HEK293 (cell line): Measurements from ENCODE around the gene ULBP2.

Experiments used
- CTCF ChIA-PET: fragments of 350-600 bp; formaldehyde crosslinking; extraction: SDS; loops from one replicate; lab custom pipeline; 2021; ENCODE audit warnings: antibody characterized with exemption; lab: Yijun Ruan, JAX
- POLR2A ChIA-PET: fragments of 300-600 bp; formaldehyde crosslinking; extraction: SDS; loops from one replicate; lab custom pipeline; 2020; ENCODE audit warnings: antibody characterized with exemption, inconsistent platforms; lab: Yijun Ruan, JAX
- H3K27ac ChIP-seq: fragments of 200-500 bp; sonication (Bioruptor generic); 2 replicates; pipeline ENCODE4 v1.5.1; 2014; ENCODE audit warnings: low read depth, low read length, control low read depth, inconsistent platforms; ENCODE audit errors: extremely low read depth
- H3K36me3 ChIP-seq, 2 experiments: fragments of 200-500 bp in 1 of 2; sonication (Bioruptor generic) in 1 of 2; 1 replicate in 1 of 2; 2 replicates in 1 of 2; pipeline ENCODE4 v1.5.1; 2014 to 2017; ENCODE audit warnings: inconsistent platforms in 2 of 2, low read length in 2 of 2; ENCODE audit not compliant: control insufficient read depth in 2 of 2, insufficient read depth in 1 of 2
- H3K4me1 ChIP-seq: fragments of 200-500 bp; sonication (Bioruptor generic); 2 replicates; pipeline ENCODE4 v1.5.1; 2014; ENCODE audit warnings: mild to moderate bottlenecking, low read length, inconsistent platforms; ENCODE audit not compliant: control insufficient read depth, insufficient read depth
- H3K4me3 ChIP-seq: 2 replicates; pipeline ENCODE4 v1.5.1; 2011; ENCODE audit warnings: low read depth, mild to moderate bottlenecking, control low read depth, low read length, moderate library complexity
- H3K9me3 ChIP-seq: fragments of 200-500 bp; sonication (Bioruptor generic); 2 replicates; pipeline ENCODE4 v1.5.1; 2014; ENCODE audit warnings: low read depth, low read length, inconsistent platforms; ENCODE audit not compliant: control insufficient read depth, insufficient read depth
- KLF17 ChIP-seq: fragments of 450-650 bp; formaldehyde crosslinking; IDR thresholded peaks from 2 replicates; pipeline ENCODE4 v1.5.1; 2016; ENCODE audit warnings: missing biosample characterization, missing genetic modification characterization
- KLF9 ChIP-seq: fragments of 450-650 bp; formaldehyde crosslinking; IDR thresholded peaks from 2 replicates; pipeline ENCODE4 v1.5.1; 2016; ENCODE audit warnings: missing biosample characterization, missing genetic modification characterization, low read depth
- SCRT2 ChIP-seq: fragments of 450-650 bp; formaldehyde crosslinking; IDR thresholded peaks from 2 replicates; pipeline ENCODE4 v1.5.1; 2016; ENCODE audit warnings: missing biosample characterization, missing genetic modification characterization
- SP7 ChIP-seq: fragments of 450-650 bp; formaldehyde crosslinking; IDR thresholded peaks from 2 replicates; pipeline ENCODE4 v1.5.1; 2016; ENCODE audit warnings: missing biosample characterization, missing genetic modification characterization
- TCF7L2 ChIP-seq: IDR thresholded peaks from 2 replicates; pipeline ENCODE4 v1.6.1; 2011; ENCODE audit warnings: low read depth, mild to moderate bottlenecking, inconsistent platforms, low read length, moderate library complexity, borderline replicate concordance
- ZBTB17 ChIP-seq: fragments of 450-650 bp; formaldehyde crosslinking; IDR thresholded peaks from 2 replicates; pipeline ENCODE4 v1.5.1; 2016; ENCODE audit warnings: missing biosample characterization, missing genetic modification characterization
- ZBTB8A ChIP-seq: fragments of 450-650 bp; formaldehyde crosslinking; IDR thresholded peaks from 2 replicates; pipeline ENCODE4 v1.5.1; 2016; ENCODE audit warnings: missing biosample characterization, missing genetic modification characterization
- ZFHX2 ChIP-seq: fragments of 450-650 bp; formaldehyde crosslinking; conservative IDR thresholded peaks from 2 replicates; pipeline ENCODE4 v1.5.1; 2016; ENCODE audit warnings: missing biosample characterization, missing genetic modification characterization
- ZNF114 ChIP-seq: fragments of 450-650 bp; formaldehyde crosslinking; IDR thresholded peaks from 2 replicates; pipeline ENCODE4 v1.5.0; 2017; ENCODE audit warnings: missing biosample characterization, missing genetic modification characterization
- ZNF121 ChIP-seq: fragments of 450-650 bp; formaldehyde crosslinking; IDR thresholded peaks from 2 replicates; pipeline ENCODE4 v1.5.1; 2016; ENCODE audit warnings: missing biosample characterization, missing genetic modification characterization
- ZNF155 ChIP-seq: fragments of 450-650 bp; formaldehyde crosslinking; IDR thresholded peaks from 2 replicates; pipeline ENCODE4 v1.5.1; 2016; ENCODE audit warnings: missing biosample characterization, missing genetic modification characterization
- ZNF184 ChIP-seq: fragments of 450-650 bp; IDR thresholded peaks from 2 replicates; pipeline ENCODE4 v1.5.1; 2018; ENCODE audit warnings: missing biosample characterization, mild to moderate bottlenecking, missing genetic modification characterization
- ZNF202 ChIP-seq: fragments of 450-650 bp; formaldehyde crosslinking; IDR thresholded peaks from 2 replicates; pipeline ENCODE4 v1.5.1; 2016; ENCODE audit warnings: missing biosample characterization, missing genetic modification characterization, borderline replicate concordance
- ZNF211 ChIP-seq: fragments of 450-650 bp; formaldehyde crosslinking; IDR thresholded peaks from 2 replicates; pipeline ENCODE4 v1.5.1; 2016; ENCODE audit warnings: low read depth, missing biosample characterization, missing genetic modification characterization
- ZNF311 ChIP-seq: fragments of 450-650 bp; formaldehyde crosslinking; IDR thresholded peaks from 2 replicates; pipeline ENCODE4 v1.5.1; 2017; ENCODE audit warnings: missing biosample characterization, missing genetic modification characterization, borderline replicate concordance
- ZNF335 ChIP-seq: fragments of 450-650 bp; formaldehyde crosslinking; conservative IDR thresholded peaks from 2 replicates; pipeline ENCODE4 v1.5.1; 2016; ENCODE audit warnings: missing biosample characterization, missing genetic modification characterization
- ZNF350 ChIP-seq: fragments of 450-650 bp; formaldehyde crosslinking; IDR thresholded peaks from 2 replicates; pipeline ENCODE4 v1.5.0; 2017; ENCODE audit warnings: missing biosample characterization, mild to moderate bottlenecking, missing genetic modification characterization
- ZNF501 ChIP-seq: fragments of 450-650 bp; formaldehyde crosslinking; IDR thresholded peaks from 2 replicates; pipeline ENCODE4 v1.5.1; 2016; ENCODE audit warnings: missing biosample characterization, missing genetic modification characterization
- ZNF623 ChIP-seq: fragments of 450-650 bp; formaldehyde crosslinking; IDR thresholded peaks from 2 replicates; pipeline ENCODE4 v1.5.1; 2016; ENCODE audit warnings: missing biosample characterization, missing genetic modification characterization
- ZNF624 ChIP-seq: fragments of 450-650 bp; formaldehyde crosslinking; IDR thresholded peaks from 2 replicates; pipeline ENCODE4 v1.5.1; 2017; ENCODE audit warnings: missing biosample characterization, missing genetic modification characterization
- ZNF660 ChIP-seq: fragments of 450-650 bp; IDR thresholded peaks from 2 replicates; pipeline ENCODE4 v1.5.1; 2018; ENCODE audit warnings: missing biosample characterization, mild to moderate bottlenecking, missing genetic modification characterization
- ZNF670 ChIP-seq: fragments of 450-650 bp; formaldehyde crosslinking; IDR thresholded peaks from 2 replicates; pipeline ENCODE4 v1.5.1; 2016; ENCODE audit warnings: missing biosample characterization, missing genetic modification characterization, low read depth
- ZNF791 ChIP-seq: fragments of 450-650 bp; formaldehyde crosslinking; IDR thresholded peaks from 2 replicates; pipeline ENCODE4 v1.5.1; 2016; ENCODE audit warnings: missing biosample characterization, missing genetic modification characterization
- ZNF837 ChIP-seq: fragments of 450-650 bp; formaldehyde crosslinking; IDR thresholded peaks from 2 replicates; pipeline ENCODE4 v1.5.1; 2016; ENCODE audit warnings: missing biosample characterization, missing genetic modification characterization
- TF ChIP-seq, protein P1 (sequence below): fragments of 450-650 bp; formaldehyde crosslinking; IDR thresholded peaks from 2 replicates; pipeline ENCODE4 v1.5.1; 2016; ENCODE audit warnings: missing biosample characterization, missing genetic modification characterization
- TF ChIP-seq, protein P2 (sequence below): fragments of 450-650 bp; formaldehyde crosslinking; IDR thresholded peaks from 2 replicates; pipeline ENCODE4 v1.5.1; 2016; ENCODE audit warnings: missing biosample characterization, missing genetic modification characterization, low read depth

ULBP2 gene

GRCh38 chr6:149977221-149977620 is 35.4 kb downstream of the ULBP2 start:
- no peaks in the 10 kb centered on the region; a peak in 1 of 3 replicates for H3K36me3 ChIP-seq
- no peak overlapping the region for H3K4me3 ChIP-seq
- H3K27ac ChIP-seq: no peak overlapping the region
- TF ChIP-seq ZNF184 (tag by site-specific recombination) (no peak), ZNF791 (tag by site-specific recombination) (no peak)
- ChIA-PET POLR2A (interaction anchor here (1.4 kb wide), 1 partner anchor 13 kb away, joined by 5 read pairs; the partner anchor contains the start of gene ULBP1), CTCF (no interaction called here)
- H3K4me1 ChIP-seq: no peaks in the 10 kb centered on the region
- no peaks in the 10 kb centered on the region for H3K9me3 ChIP-seq

DNA sequence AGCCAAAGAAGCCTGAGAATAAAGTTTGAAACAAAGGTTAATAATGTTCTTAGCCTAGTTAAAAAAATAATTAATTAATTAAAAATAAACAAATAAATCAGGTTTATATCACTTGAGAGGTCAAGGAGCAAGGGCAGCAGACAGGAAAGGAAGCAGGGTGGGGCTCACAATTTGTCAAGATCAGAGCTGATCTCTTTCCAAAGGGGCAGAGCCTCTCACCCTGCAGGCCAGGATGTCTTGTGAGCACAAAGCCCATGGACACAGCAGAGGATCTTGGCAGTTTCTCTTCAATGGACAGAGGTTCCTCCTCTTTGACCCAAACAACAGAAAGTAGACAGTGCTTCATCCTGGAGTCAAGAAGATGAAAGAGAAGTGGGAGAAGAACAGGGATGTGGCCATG is 36.8 kb downstream of the ULBP2 start:
- Histone ChIP-seq H3K36me3 (no peaks in the 10 kb centered on the region), H3K27ac (no peak overlapping the region), H3K9me3 (no peaks in the 10 kb centered on the region), H3K4me3 (no peak overlapping the region), H3K4me1 (no peaks in the 10 kb centered on the region)
- POLR2A ChIA-PET: interaction anchor here (1.4 kb wide), 1 partner anchor 15 kb away, joined by 5 read pairs; the partner anchor contains the start of gene ULBP1
- CTCF ChIA-PET: interaction anchor here (0.5 kb wide), 1 partner anchor 122 kb away, joined by 5 read pairs; no protein-coding TSS in a partner anchor
- TF ChIP-seq ZNF121 (tag by site-specific recombination): no peak
- no peak for TF ChIP-seq ZNF837 (tag by site-specific recombination)
- no peak for TF ChIP-seq ZNF791 (tag by site-specific recombination)
- no peak for TF ChIP-seq ZNF311
- no peak for TF ChIP-seq ZNF202 (tag by site-specific recombination)
- TF ChIP-seq TCF7L2: no peak
- no peak for TF ChIP-seq ZNF155 (tag by site-specific recombination)
- TF ChIP-seq SP7 (tag by site-specific recombination): no peak
- no peak for TF ChIP-seq ZFHX2 (tag by site-specific recombination)
- TF ChIP-seq, protein P1, sequence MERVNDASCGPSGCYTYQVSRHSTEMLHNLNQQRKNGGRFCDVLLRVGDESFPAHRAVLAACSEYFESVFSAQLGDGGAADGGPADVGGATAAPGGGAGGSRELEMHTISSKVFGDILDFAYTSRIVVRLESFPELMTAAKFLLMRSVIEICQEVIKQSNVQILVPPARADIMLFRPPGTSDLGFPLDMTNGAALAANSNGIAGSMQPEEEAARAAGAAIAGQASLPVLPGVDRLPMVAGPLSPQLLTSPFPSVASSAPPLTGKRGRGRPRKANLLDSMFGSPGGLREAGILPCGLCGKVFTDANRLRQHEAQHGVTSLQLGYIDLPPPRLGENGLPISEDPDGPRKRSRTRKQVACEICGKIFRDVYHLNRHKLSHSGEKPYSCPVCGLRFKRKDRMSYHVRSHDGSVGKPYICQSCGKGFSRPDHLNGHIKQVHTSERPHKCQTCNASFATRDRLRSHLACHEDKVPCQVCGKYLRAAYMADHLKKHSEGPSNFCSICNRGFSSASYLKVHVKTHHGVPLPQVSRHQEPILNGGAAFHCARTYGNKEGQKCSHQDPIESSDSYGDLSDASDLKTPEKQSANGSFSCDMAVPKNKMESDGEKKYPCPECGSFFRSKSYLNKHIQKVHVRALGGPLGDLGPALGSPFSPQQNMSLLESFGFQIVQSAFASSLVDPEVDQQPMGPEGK: no peak
- no peak for TF ChIP-seq ZNF501 (tag by site-specific recombination)
- no peak for TF ChIP-seq ZNF624
- TF ChIP-seq ZNF350 (tag by site-specific recombination): no peak
- TF ChIP-seq ZBTB17 (tag by site-specific recombination): no peak
- TF ChIP-seq SCRT2 (tag by site-specific recombination): no peak
- no peak for TF ChIP-seq ZNF335 (tag by site-specific recombination)
- TF ChIP-seq ZNF660 (tag by site-specific recombination): no peak
- no peak for TF ChIP-seq KLF17 (tag by site-specific recombination)
- TF ChIP-seq ZNF114 (tag by site-specific recombination): no peak
- TF ChIP-seq ZNF211 (tag by site-specific recombination): no peak

GRCh38 chr6:149979293-149979692 is 37.5 kb downstream of the ULBP2 start:
- Histone ChIP-seq H3K9me3 (no peaks in the 10 kb centered on the region), H3K36me3 (no peaks in the 10 kb centered on the region), H3K4me1 (no peaks in the 10 kb centered on the region), H3K4me3 (no peak overlapping the region), H3K27ac (no peak overlapping the region)
- TF ChIP-seq ZNF623 (tag by site-specific recombination): no peak
- no peak for TF ChIP-seq KLF9
- TF ChIP-seq, protein P2, sequence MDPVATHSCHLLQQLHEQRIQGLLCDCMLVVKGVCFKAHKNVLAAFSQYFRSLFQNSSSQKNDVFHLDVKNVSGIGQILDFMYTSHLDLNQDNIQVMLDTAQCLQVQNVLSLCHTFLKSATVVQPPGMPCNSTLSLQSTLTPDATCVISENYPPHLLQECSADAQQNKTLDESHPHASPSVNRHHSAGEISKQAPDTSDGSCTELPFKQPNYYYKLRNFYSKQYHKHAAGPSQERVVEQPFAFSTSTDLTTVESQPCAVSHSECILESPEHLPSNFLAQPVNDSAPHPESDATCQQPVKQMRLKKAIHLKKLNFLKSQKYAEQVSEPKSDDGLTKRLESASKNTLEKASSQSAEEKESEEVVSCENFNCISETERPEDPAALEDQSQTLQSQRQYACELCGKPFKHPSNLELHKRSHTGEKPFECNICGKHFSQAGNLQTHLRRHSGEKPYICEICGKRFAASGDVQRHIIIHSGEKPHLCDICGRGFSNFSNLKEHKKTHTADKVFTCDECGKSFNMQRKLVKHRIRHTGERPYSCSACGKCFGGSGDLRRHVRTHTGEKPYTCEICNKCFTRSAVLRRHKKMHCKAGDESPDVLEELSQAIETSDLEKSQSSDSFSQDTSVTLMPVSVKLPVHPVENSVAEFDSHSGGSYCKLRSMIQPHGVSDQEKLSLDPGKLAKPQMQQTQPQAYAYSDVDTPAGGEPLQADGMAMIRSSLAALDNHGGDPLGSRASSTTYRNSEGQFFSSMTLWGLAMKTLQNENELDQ (tag by site-specific recombination): no peak
- no peak for TF ChIP-seq ZNF670 (tag by site-specific recombination)
- no peak for TF ChIP-seq ZBTB8A
- ChIA-PET POLR2A (no interaction called here), CTCF (interaction anchor here (0.5 kb wide), 1 partner anchor 123 kb away, joined by 5 read pairs; no protein-coding TSS in a partner anchor)
